Measurements from ENCODE around the gene PLCL1. TPM values are rescaled to one million over a fixed set of nuclear protein-coding genes. Genes with fewer than 3 reads are reported as not detected.

Gene PLCL1
- total and polyA plus RNA-seq, 2 donors from 2014 or later: 13.6 to 14.7 TPM

DNA sequence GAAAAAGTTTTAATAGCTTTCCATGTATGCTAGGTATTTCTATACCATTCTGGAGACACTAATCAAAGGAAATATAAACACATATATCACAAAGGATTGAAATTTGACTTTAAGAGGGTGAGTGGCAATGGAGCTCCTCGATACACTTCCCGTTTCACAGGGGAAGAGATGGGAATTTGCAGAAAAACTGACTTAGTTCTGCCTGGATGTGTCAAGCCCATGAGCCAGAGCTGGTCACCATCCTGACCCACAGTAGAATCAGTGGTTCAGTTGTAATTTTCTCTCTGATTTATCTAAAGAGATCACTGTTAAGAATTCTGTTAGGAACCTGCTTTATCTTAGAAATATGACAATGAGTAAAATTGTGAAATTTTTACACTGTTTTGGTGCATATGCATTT lies 34.2 kb downstream of the PLCL1 start:
- Histone ChIP-seq H3K27ac (ENCODE audit: low read depth in 2 of 2, low read length in 2 of 2) (peak overlapping the region in 1 of 2 donors; percentile 60), H3K27me3 (ENCODE audit: control insufficient read depth, insufficient read depth, low read length) (no peaks in the 10 kb centered on the region), H3K4me1 (ENCODE audit: control insufficient read depth in 2 of 3, insufficient read depth in 2 of 3, low read depth in 1 of 3, low read length in 3 of 3) (peaks cover 0 to 9% (median 6%) of the 10 kb centered on the region in 3 donors), H3K36me3 (ENCODE audit: control insufficient read depth in 2 of 3, insufficient read depth in 3 of 3, low read length in 3 of 3) (no peaks in the 10 kb centered on the region), H3K4me3 (ENCODE audit: low read length in 3 of 3) (peak overlapping the region in 2 of 3 donors; percentile 47 to 53), H3K9ac (ENCODE audit: low read length in 3 of 3) (peak overlapping the region in 1 of 3 donors; percentile 30), H3K9me3 (ENCODE audit: control insufficient read depth in 2 of 3, insufficient read depth in 1 of 3, low read length in 3 of 3) (no peaks in the 10 kb centered on the region)
- FAIRE-seq (no peak), DNase-seq (no peak)
- intact Hi-C loops (cut with DNase I): no loop called here
- TF ChIP-seq, protein P1, sequence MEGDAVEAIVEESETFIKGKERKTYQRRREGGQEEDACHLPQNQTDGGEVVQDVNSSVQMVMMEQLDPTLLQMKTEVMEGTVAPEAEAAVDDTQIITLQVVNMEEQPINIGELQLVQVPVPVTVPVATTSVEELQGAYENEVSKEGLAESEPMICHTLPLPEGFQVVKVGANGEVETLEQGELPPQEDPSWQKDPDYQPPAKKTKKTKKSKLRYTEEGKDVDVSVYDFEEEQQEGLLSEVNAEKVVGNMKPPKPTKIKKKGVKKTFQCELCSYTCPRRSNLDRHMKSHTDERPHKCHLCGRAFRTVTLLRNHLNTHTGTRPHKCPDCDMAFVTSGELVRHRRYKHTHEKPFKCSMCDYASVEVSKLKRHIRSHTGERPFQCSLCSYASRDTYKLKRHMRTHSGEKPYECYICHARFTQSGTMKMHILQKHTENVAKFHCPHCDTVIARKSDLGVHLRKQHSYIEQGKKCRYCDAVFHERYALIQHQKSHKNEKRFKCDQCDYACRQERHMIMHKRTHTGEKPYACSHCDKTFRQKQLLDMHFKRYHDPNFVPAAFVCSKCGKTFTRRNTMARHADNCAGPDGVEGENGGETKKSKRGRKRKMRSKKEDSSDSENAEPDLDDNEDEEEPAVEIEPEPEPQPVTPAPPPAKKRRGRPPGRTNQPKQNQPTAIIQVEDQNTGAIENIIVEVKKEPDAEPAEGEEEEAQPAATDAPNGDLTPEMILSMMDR (IDR thresholded peaks at IDR 0.05; ENCODE audit: borderline replicate concordance, extremely low read depth, insufficient read depth): no peak

DNA sequence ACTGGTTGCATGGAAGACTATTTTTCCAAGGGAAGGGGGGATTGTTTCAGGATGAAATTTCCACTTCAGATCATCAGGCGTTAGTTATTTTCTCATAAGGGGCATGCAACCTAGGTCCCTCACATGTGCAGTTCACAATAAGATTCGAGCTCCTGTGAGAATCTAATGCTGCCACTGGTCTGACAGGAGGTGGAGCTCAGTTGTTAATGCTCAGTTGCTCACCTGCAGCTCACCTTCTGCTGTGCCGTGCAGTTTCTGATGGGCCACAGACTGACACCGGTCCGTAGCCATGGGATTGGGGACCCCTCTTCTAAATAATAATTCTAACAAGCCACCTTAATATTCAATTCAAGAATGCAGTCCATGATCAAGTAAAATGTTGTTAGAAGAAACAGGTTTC lies 34.9 kb downstream of the PLCL1 start:
- peaks cover 0 to 9% (median 6%) of the 10 kb centered on the region in 3 donors for H3K4me1 ChIP-seq (ENCODE audit: control insufficient read depth in 2 of 3, insufficient read depth in 2 of 3, low read depth in 1 of 3, low read length in 3 of 3)
- TF ChIP-seq, protein P1 (IDR thresholded peaks at IDR 0.05; ENCODE audit: borderline replicate concordance, extremely low read depth, insufficient read depth): no peak
- H3K36me3 ChIP-seq (ENCODE audit: control insufficient read depth in 2 of 3, insufficient read depth in 3 of 3, low read length in 3 of 3): no peaks in the 10 kb centered on the region
- DNase-seq: no peak
- no peaks in the 10 kb centered on the region for H3K27me3 ChIP-seq (ENCODE audit: control insufficient read depth, insufficient read depth, low read length)
- H3K9me3 ChIP-seq (ENCODE audit: control insufficient read depth in 2 of 3, insufficient read depth in 1 of 3, low read length in 3 of 3): no peaks in the 10 kb centered on the region
- intact Hi-C loops (cut with DNase I): no loop called here
- H3K4me3 ChIP-seq (ENCODE audit: low read length in 3 of 3): no peak overlapping the region
- no peak overlapping the region for H3K27ac ChIP-seq (ENCODE audit: low read depth in 2 of 2, low read length in 2 of 2)
- H3K9ac ChIP-seq (ENCODE audit: low read length in 3 of 3): no peak overlapping the region
- FAIRE-seq: no peak

DNA sequence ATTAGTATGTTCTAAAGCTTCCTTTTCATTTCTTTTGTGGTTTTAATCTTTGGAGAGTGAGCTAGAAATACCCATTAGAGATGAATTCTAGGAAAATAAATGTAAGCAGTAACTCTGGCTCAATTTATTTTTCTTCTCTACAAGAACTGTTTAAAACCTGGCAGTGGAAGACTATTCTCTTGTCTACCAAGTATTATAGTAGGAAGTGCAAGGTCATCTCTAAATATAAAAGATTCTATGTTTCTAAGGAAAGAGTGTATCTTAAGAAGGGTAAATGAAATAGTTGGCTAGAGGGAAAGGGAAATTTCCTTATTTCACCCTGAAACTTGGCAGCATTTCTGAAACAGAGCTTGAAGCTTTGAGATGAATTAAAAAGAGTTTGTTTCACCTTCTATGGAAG lies 35.5 kb downstream of the PLCL1 start:
- intact Hi-C loops (cut with DNase I): no loop called here
- H3K27me3 ChIP-seq (ENCODE audit: control insufficient read depth, insufficient read depth, low read length): no peaks in the 10 kb centered on the region
- no peak overlapping the region for H3K9ac ChIP-seq (ENCODE audit: low read length in 3 of 3)
- no peak overlapping the region for H3K27ac ChIP-seq (ENCODE audit: low read depth in 2 of 2, low read length in 2 of 2)
- FAIRE-seq (no peak), DNase-seq (no peak)
- H3K4me3 ChIP-seq (ENCODE audit: low read length in 3 of 3): no peak overlapping the region
- H3K36me3 ChIP-seq (ENCODE audit: control insufficient read depth in 2 of 3, insufficient read depth in 3 of 3, low read length in 3 of 3): no peaks in the 10 kb centered on the region
- H3K9me3 ChIP-seq (ENCODE audit: control insufficient read depth in 2 of 3, insufficient read depth in 1 of 3, low read length in 3 of 3): no peaks in the 10 kb centered on the region
- H3K4me1 ChIP-seq (ENCODE audit: control insufficient read depth in 2 of 3, insufficient read depth in 2 of 3, low read depth in 1 of 3, low read length in 3 of 3): peaks cover 0 to 9% (median 6%) of the 10 kb centered on the region in 3 donors
- TF ChIP-seq, protein P1 (IDR thresholded peaks at IDR 0.05; ENCODE audit: borderline replicate concordance, extremely low read depth, insufficient read depth): no peak

DNA sequence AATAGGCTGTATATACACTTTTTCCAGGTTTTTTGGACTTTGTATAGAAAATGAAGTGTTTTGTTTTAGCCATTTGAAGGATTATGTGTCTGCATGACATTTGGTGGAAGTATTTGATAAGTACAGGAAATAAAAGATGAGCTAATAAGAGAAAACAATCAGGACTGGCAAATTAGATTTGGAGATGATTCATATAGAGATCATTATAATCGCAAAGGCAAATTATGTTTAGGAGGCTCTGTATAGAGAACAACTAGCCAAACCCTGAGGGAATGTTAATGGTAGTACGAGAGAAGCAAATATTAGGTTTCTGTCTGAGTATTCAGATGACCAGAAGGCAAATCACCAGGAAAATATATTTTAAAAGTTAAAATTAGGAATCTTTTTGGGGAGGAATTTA lies 41.7 kb downstream of the PLCL1 start:
- H3K27ac ChIP-seq (ENCODE audit: low read depth in 2 of 2, low read length in 2 of 2): no peak overlapping the region
- H3K4me1 ChIP-seq (ENCODE audit: control insufficient read depth in 2 of 3, insufficient read depth in 2 of 3, low read depth in 1 of 3, low read length in 3 of 3): peaks cover 0 to 11% (median 3%) of the 10 kb centered on the region in 3 donors
- FAIRE-seq: no peak
- H3K9me3 ChIP-seq (ENCODE audit: control insufficient read depth in 2 of 3, insufficient read depth in 1 of 3, low read length in 3 of 3): no peaks in the 10 kb centered on the region
- DNase-seq: no peak
- no peak overlapping the region for H3K4me3 ChIP-seq (ENCODE audit: low read length in 3 of 3)
- intact Hi-C loops (cut with DNase I): no loop called here
- no peak overlapping the region for H3K9ac ChIP-seq (ENCODE audit: low read length in 3 of 3)
- no peaks in the 10 kb centered on the region for H3K36me3 ChIP-seq (ENCODE audit: control insufficient read depth in 2 of 3, insufficient read depth in 3 of 3, low read length in 3 of 3)
- TF ChIP-seq, protein P1 (IDR thresholded peaks at IDR 0.05; ENCODE audit: borderline replicate concordance, extremely low read depth, insufficient read depth): no peak
- no peaks in the 10 kb centered on the region for H3K27me3 ChIP-seq (ENCODE audit: control insufficient read depth, insufficient read depth, low read length)

Data from kidney (tissue), 14 donors.